IMR-90 (cell line): ENCODE results near the gene KLHL29. TPM values are rescaled to one million over a fixed set of nuclear protein-coding genes. Genes with fewer than 3 reads are reported as not detected.

Source experiments
- ATAC-seq: fragments of 200-7000 bp; cut with Tn5 transposase; 2 replicates; pipeline ENCODE4 v1.9.1; 2020; ENCODE audit warnings: low read depth, mild to moderate bottlenecking, moderate library complexity
- BruUV-seq: library from RNA; stranded (reverse); fragments of 400-500 nt; replicated peaks from 2 replicates; lab custom pipeline; 2021; lab: Mats Ljungman, UMichigan
- CTCF ChIA-PET: fragments of 300-600 bp; formaldehyde crosslinking; extraction: SDS; loops from one replicate; lab custom pipeline; 2021; ENCODE audit warnings: antibody characterized with exemption; lab: Yijun Ruan, JAX
- POLR2A ChIA-PET: fragments of 300-600 bp; sonication (Branson Sonifier 250); formaldehyde crosslinking; loops from one replicate; lab custom pipeline; 2022; ENCODE audit warnings: antibody characterized with exemption; ENCODE audit not compliant: unreplicated experiment; lab: Charles Lee
- DNase-seq: peaks from one replicate; pipeline ENCODE4 v3.0.0; 2013
- H2AFZ ChIP-seq: replicated peaks from 2 replicates; pipeline ENCODE3; 2013; ENCODE audit warnings: low read length, mild to moderate bottlenecking; ENCODE audit not compliant: poor library complexity
- H2AK5ac ChIP-seq: 2 replicates; pipeline ENCODE4 v1.6.1; 2013; ENCODE audit warnings: low read depth, low read length, inconsistent platforms
- H2AK9ac ChIP-seq: replicated peaks from 2 replicates; pipeline ENCODE3; 2013; ENCODE audit warnings: mild to moderate bottlenecking, low read depth, low read length, moderate library complexity; ENCODE audit not compliant: poor library complexity
- H2BK120ac ChIP-seq: 2 replicates; pipeline ENCODE4 v1.6.1; 2013; ENCODE audit warnings: low read depth, low read length, inconsistent platforms
- H2BK15ac ChIP-seq: 3 replicates; pipeline ENCODE4 v1.6.1; 2013; ENCODE audit warnings: low read depth, low read length, inconsistent platforms
- H2BK20ac ChIP-seq: 2 replicates; pipeline ENCODE4 v1.6.1; 2013; ENCODE audit warnings: low read depth, mild to moderate bottlenecking, inconsistent platforms, low read length, moderate library complexity
- H2BK5ac ChIP-seq: 2 replicates; pipeline ENCODE4 v1.6.1; 2013; ENCODE audit warnings: mild to moderate bottlenecking, low read depth, low read length, inconsistent platforms; ENCODE audit not compliant: poor library complexity, severe bottlenecking
- H3K14ac ChIP-seq: replicated peaks from 2 replicates; pipeline ENCODE4 v1.6.1; 2013; ENCODE audit warnings: low read depth, low read length, inconsistent platforms
- H3K18ac ChIP-seq: 2 replicates; pipeline ENCODE4 v1.6.1; 2013; ENCODE audit warnings: low read depth, low read length, control low read depth
- H3K23ac ChIP-seq: 2 replicates; pipeline ENCODE4 v1.6.1; 2013; ENCODE audit warnings: low read depth, low read length, inconsistent platforms
- H3K27ac ChIP-seq: 2 replicates; pipeline ENCODE4 v1.5.1; 2013; ENCODE audit warnings: mild to moderate bottlenecking, control low read depth, low read length; ENCODE audit not compliant: insufficient read depth
- H3K27me3 ChIP-seq: 2 replicates; pipeline ENCODE4 v1.6.1; 2013; ENCODE audit warnings: low read length; ENCODE audit not compliant: control insufficient read depth, insufficient read depth
- H3K36me3 ChIP-seq: 2 replicates; pipeline ENCODE4 v1.6.1; 2013; ENCODE audit warnings: low read length, mixed read lengths; ENCODE audit not compliant: control insufficient read depth, insufficient read depth
- H3K4ac ChIP-seq: 2 replicates; pipeline ENCODE4 v1.6.1; 2013; ENCODE audit warnings: low read depth, low read length, inconsistent platforms
- H3K4me1 ChIP-seq: 2 replicates; pipeline ENCODE4 v1.6.1; 2013; ENCODE audit warnings: low read length, mixed read lengths; ENCODE audit not compliant: control insufficient read depth, insufficient read depth
- H3K4me2 ChIP-seq: 2 replicates; pipeline ENCODE4 v1.6.1; 2013; ENCODE audit warnings: low read depth, mild to moderate bottlenecking, control low read depth, low read length, moderate library complexity
- H3K4me3 ChIP-seq: 2 replicates; pipeline ENCODE4 v1.5.1; 2013; ENCODE audit warnings: low read depth, mild to moderate bottlenecking, control low read depth, low read length, moderate library complexity; ENCODE audit not compliant: insufficient read depth
- H3K56ac ChIP-seq: 2 replicates; pipeline ENCODE4 v1.6.1; 2013; ENCODE audit warnings: low read length, inconsistent platforms; ENCODE audit not compliant: insufficient read depth; ENCODE audit errors: extremely low read depth
- H3K79me1 ChIP-seq, 2 experiments: 2 replicates each; pipeline ENCODE4 v1.6.1; 2013; ENCODE audit warnings: low read length in 2 of 2, inconsistent platforms in 1 of 2, low read depth in 1 of 2
- H3K9ac ChIP-seq: 2 replicates; pipeline ENCODE4 v1.6.1; 2013; ENCODE audit warnings: low read depth, low read length, control low read depth
- H3K9me1 ChIP-seq: 2 replicates; pipeline ENCODE4 v1.6.1; 2013; ENCODE audit warnings: low read length, inconsistent platforms; ENCODE audit not compliant: insufficient read depth
- H3K9me3 ChIP-seq: 2 replicates; pipeline ENCODE4 v1.6.1; 2013; ENCODE audit warnings: low read length; ENCODE audit not compliant: control insufficient read depth, insufficient read depth
- H4K20me1 ChIP-seq: 2 replicates; pipeline ENCODE4 v1.6.1; 2013; ENCODE audit warnings: low read length, inconsistent platforms; ENCODE audit not compliant: insufficient read depth
- H4K5ac ChIP-seq: 2 replicates; pipeline ENCODE4 v1.6.1; 2013; ENCODE audit warnings: mild to moderate bottlenecking, low read depth, low read length, control low read depth
- H4K8ac ChIP-seq, 2 experiments: 2 replicates each; pipeline ENCODE4 v1.6.1; 2013; ENCODE audit warnings: low read depth in 2 of 2, low read length in 2 of 2, control low read depth in 1 of 2, inconsistent platforms in 1 of 2
- H4K91ac ChIP-seq: 2 replicates; pipeline ENCODE4 v1.6.1; 2013; ENCODE audit warnings: low read depth, low read length, inconsistent platforms; ENCODE audit not compliant: insufficient read depth
- CEBPB ChIP-seq: IDR thresholded peaks from 2 replicates; pipeline ENCODE4 v1.6.1; 2012; ENCODE audit warnings: low read depth, low read length, improper control_type of control experiment
- FOS ChIP-seq: fragments of 150-350 bp; IDR thresholded peaks from 2 replicates; pipeline ENCODE4 v1.6.1; 2016; ENCODE audit warnings: low read depth, low read length
- POLR2A ChIP-seq: IDR thresholded peaks from 2 replicates; pipeline ENCODE4 v1.6.1; 2012; ENCODE audit warnings: mild to moderate bottlenecking, low read depth, low read length
- WGBS, 2 experiments: methylation state at CpG; one replicate each; pipeline versions ENCODE4 v1.1.5 to v1.1.7; 2013; ENCODE audit warnings: missing lambda C conversion rate in 2 of 2; ENCODE audit not compliant: insufficient read length in 1 of 2; ENCODE audit errors: extremely low coverage in 2 of 2; 5-methylcytosine and 5-hydroxymethylcytosine counted together
- dilution Hi-C: fragments of 300-500 bp; cut with HindIII; formaldehyde crosslinking; loops from one replicate; pipeline ENCODE4 v1.14.3; 2018; ENCODE audit warnings: low sequenced_read_pairs; ENCODE audit not compliant: unreplicated experiment
- in situ Hi-C: fragments of 300-500 bp; cut with MboI; formaldehyde crosslinking; loops from 3 replicates; pipeline ENCODE4 v1.14.3; 2019; ENCODE audit warnings: low sequenced_read_pairs, inconsistent platforms, mixed read lengths
- intact Hi-C: fragments of 100-400 bp; cut with micrococcal nuclease; formaldehyde crosslinking; loops from 2 replicates; pipeline ENCODE4 v1.10.0; 2022
- polyA plus RNA-seq, 3 experiments: library from polyadenylated mRNA; depleted of rRNA; stranded (reverse); fragments of >200 nt; gene quantifications; 2 replicates each; pipeline ENCODE4 v1.2.3, GENCODE V29; 2012; ENCODE audit warnings: low replicate concordance in 1 of 3
- total RNA-seq: library from RNA; depleted of rRNA; stranded (reverse); fragments of >200 nt; gene quantifications from 2 replicates; pipeline ENCODE4 v1.2.3, GENCODE V29; 2012

Gene KLHL29
- total and polyA plus RNA-seq, 2 of the 4 experiments (the other 2 are of a cell fraction): 2.0 to 8.0 TPM

GRCh38 chr2:23480957-23481797 lies 96.2 kb downstream of the KLHL29 start:
- H2AFZ ChIP-seq: peak overlapping the region; percentile 69
- WGBS, 2 experiments: 83% methylated on average over 8 of the region's 17 CpGs; no CpG with 5 or more reads in 1 of the 2 experiments

More at GRCh38 chr2:23480957-23481797, 96.2 kb downstream of the KLHL29 start:
- Histone ChIP-seq H2BK20ac (peak overlapping the region; percentile 94), H2BK15ac (peak overlapping the region; percentile 83; the same call in 1 of the 3 replicates), H3K9me1 (peaks cover 11% of the 10 kb centered on the region), H3K18ac (peak overlapping the region; percentile 30), H2BK120ac (peak overlapping the region; percentile 86), H3K4me1 (peaks cover 15% of the 10 kb centered on the region), H3K4ac (peak overlapping the region; percentile 73), H3K79me1 (no peaks in the 10 kb centered on the region; a peak in 2 of 4 replicates), H3K23ac (0 out of 2 replicates have a peak overlapping the region, but pooled peaks have one; percentile 49), H3K27ac (peak overlapping the region; percentile 67; the same call in 1 of the 2 replicates), H3K36me3 (no peaks in the 10 kb centered on the region; the same call in 1 of the 2 replicates), H3K56ac (0 out of 2 replicates have a peak overlapping the region, but pooled peaks have one; percentile 0), H2BK5ac (peak overlapping the region; percentile 74), H3K14ac (peak overlapping the region; percentile 59), H3K9me3 (no peaks in the 10 kb centered on the region), H2AK5ac (peak overlapping the region; percentile 85), H3K4me3 (no peak overlapping the region), H2AK9ac (peak overlapping the region; percentile 55), H3K9ac (0 out of 2 replicates have a peak overlapping the region, but pooled peaks have one; percentile 2), H4K8ac (peak overlapping the region; percentile 34 to 68; a peak in 3 of 4 replicates), H3K27me3 (no peaks in the 10 kb centered on the region), H4K20me1 (no peaks in the 10 kb centered on the region), H3K4me2 (peak overlapping the region; percentile 33), H4K5ac (peak overlapping the region; percentile 14; the same call in 1 of the 2 replicates), H4K91ac (peak overlapping the region; percentile 91)
- ATAC-seq: peak; percentile 87
- in situ Hi-C loops (no loop called here), intact Hi-C loops (loop anchor here (1.0 to 10.0 kb wide), 2 partner anchors 51 to 274 kb away; no protein-coding TSS in a partner anchor), dilution Hi-C loops (no loop called here)
- ChIA-PET POLR2A (no interaction called here), CTCF (interaction anchor here (0.6 kb wide), 1 partner anchor 72 kb away, joined by 3 read pairs; no protein-coding TSS in a partner anchor)
- TF ChIP-seq CEBPB (peak; percentile 51; the same call in 1 of the 2 replicates), POLR2A (no peak), FOS (peak; percentile 17; the same call in 1 of the 2 replicates)
- DNase-seq: peak; percentile 90
- no TSS peak for BruUV-seq
